HFF-Myc (cell line): ENCODE measurements around the gene DYNC1LI2.
A peak's percentile ranks its signal among the peaks of the same experiment; 100 is the strongest.

Source experiments
- DNase-seq: peaks from one replicate; pipeline ENCODE4 v3.0.0-alpha.2; 2011; ENCODE audit warnings: low read depth; ENCODE audit errors: extremely low read depth
- H3K4me3 ChIP-seq: replicated peaks from 2 replicates; pipeline ENCODE4 v1.5.1; 2011; ENCODE audit warnings: low read depth, mild to moderate bottlenecking, control low read depth, low read length
- CTCF ChIP-seq: IDR thresholded peaks from 2 replicates; pipeline ENCODE4 v1.5.1; 2012; ENCODE audit warnings: mild to moderate bottlenecking, low read depth, low read length, control low read depth; ENCODE audit errors: missing control alignments

The DYNC1LI2 gene

GRCh38 chr16:66703406-66704215 lies 47.8 kb downstream of the DYNC1LI2 start:
- TF ChIP-seq CTCF: no peak
- H3K4me3 ChIP-seq: no peak overlapping the region
- no peak for DNase-seq

- DNase-seq: no peak
- TF ChIP-seq CTCF: no peak
- no peak overlapping the region for H3K4me3 ChIP-seq
Measured at GRCh38 chr16:66701516-66701915, 49.9 kb downstream of the DYNC1LI2 start.

GRCh38 chr16:66701026-66701425 lies 50.4 kb downstream of the DYNC1LI2 start:
- H3K4me3 ChIP-seq: no peak overlapping the region
- TF ChIP-seq CTCF: no peak
- no peak for DNase-seq

- no peak overlapping the region for H3K4me3 ChIP-seq
- no peak for DNase-seq
- TF ChIP-seq CTCF: no peak
Measured at GRCh38 chr16:66699898-66700297, 51.5 kb downstream of the DYNC1LI2 start.

GRCh38 chr16:66698046-66698445 lies 53.4 kb downstream of the DYNC1LI2 start:
- no peak overlapping the region for H3K4me3 ChIP-seq
- no peak for DNase-seq
- TF ChIP-seq CTCF: no peak

- peak; percentile 4 for TF ChIP-seq CTCF
- no peak for DNase-seq
- H3K4me3 ChIP-seq: peak within 1 kb of the TSS; percentile 73
Measured at GRCh38 chr16:66696669-66697630, 54.5 kb downstream of the DYNC1LI2 start, which contains the start of gene CMTM4. TSS of gene CMTM4 (minus strand) at chr16:66696743. CDS start at chr16:66696525, 218 bp downstream.
